Trophoblast cell (in vitro differentiated cells and primary cell): Measurements from ENCODE around the gene TYMP.

Experiments
- DNase-seq, 2 donors: peaks; one replicate each; pipeline ENCODE4 v3.0.0-alpha.2; 2016
- H2AFZ ChIP-seq: 2 replicates; pipeline ENCODE4 v1.6.1; 2013; ENCODE audit warnings: low read length, moderate library complexity, mild to moderate bottlenecking; ENCODE audit not compliant: insufficient read depth, poor library complexity
- H2AK5ac ChIP-seq: 2 replicates; pipeline ENCODE4 v1.6.1; 2013; ENCODE audit warnings: mild to moderate bottlenecking, low read length
- H2BK120ac ChIP-seq: 2 replicates; pipeline ENCODE4 v1.6.1; 2013; ENCODE audit warnings: low read length, mild to moderate bottlenecking, moderate library complexity; ENCODE audit not compliant: insufficient read depth, poor library complexity
- H2BK12ac ChIP-seq: 2 replicates; pipeline ENCODE4 v1.6.1; 2013; ENCODE audit warnings: mild to moderate bottlenecking, low read length, moderate library complexity
- H2BK5ac ChIP-seq: 2 replicates; pipeline ENCODE4 v1.6.1; 2013; ENCODE audit warnings: low read length, low read depth, moderate library complexity, mild to moderate bottlenecking; ENCODE audit not compliant: poor library complexity
- H3K14ac ChIP-seq: 2 replicates; pipeline ENCODE4 v1.6.1; 2013; ENCODE audit warnings: mild to moderate bottlenecking, low read length
- H3K18ac ChIP-seq: 2 replicates; pipeline ENCODE4 v1.6.1; 2013; ENCODE audit warnings: mild to moderate bottlenecking, low read length
- H3K23ac ChIP-seq: 2 replicates; pipeline ENCODE4 v1.6.1; 2013; ENCODE audit warnings: low read length
- H3K27ac ChIP-seq: 2 replicates; pipeline ENCODE4 v1.5.1; 2013; ENCODE audit warnings: low read depth, mild to moderate bottlenecking, inconsistent platforms, low read length, moderate library complexity
- H3K27me3 ChIP-seq: 2 replicates; pipeline ENCODE4 v1.6.1; 2013; ENCODE audit warnings: inconsistent platforms, mild to moderate bottlenecking, low read length, moderate library complexity; ENCODE audit not compliant: insufficient read depth
- H3K36me3 ChIP-seq, 2 experiments: 1 replicate in 1 of 2; 2 replicates in 1 of 2; pipeline ENCODE4 v1.6.1; 2013; ENCODE audit warnings: low read length in 2 of 2, mild to moderate bottlenecking in 2 of 2, moderate library complexity in 1 of 2; ENCODE audit not compliant: insufficient read depth in 2 of 2, control insufficient read depth in 1 of 2
- H3K4ac ChIP-seq: 2 replicates; pipeline ENCODE4 v1.6.1; 2013; ENCODE audit warnings: low read depth, mild to moderate bottlenecking, low read length, moderate library complexity
- H3K4me1 ChIP-seq, 2 experiments: 1 replicate in 1 of 2; 2 replicates in 1 of 2; pipeline ENCODE4 v1.6.1; 2013; ENCODE audit warnings: low read length in 2 of 2, mild to moderate bottlenecking in 2 of 2, moderate library complexity in 1 of 2; ENCODE audit not compliant: insufficient read depth in 2 of 2, control insufficient read depth in 1 of 2
- H3K4me2 ChIP-seq: 2 replicates; pipeline ENCODE4 v1.6.1; 2013; ENCODE audit warnings: inconsistent platforms, mild to moderate bottlenecking, low read length, moderate library complexity
- H3K4me3 ChIP-seq: 2 replicates; pipeline ENCODE4 v1.5.1; 2013; ENCODE audit warnings: mild to moderate bottlenecking, low read depth, low read length, inconsistent platforms
- H3K79me1 ChIP-seq: one replicate; pipeline ENCODE4 v1.6.1; 2013; ENCODE audit warnings: low read length
- H3K79me2 ChIP-seq: 2 replicates; pipeline ENCODE4 v1.6.1; 2013; ENCODE audit warnings: low read length, mild to moderate bottlenecking; ENCODE audit not compliant: control insufficient read depth, insufficient read depth, poor library complexity
- H3K9ac ChIP-seq: 2 replicates; pipeline ENCODE4 v1.6.1; 2013; ENCODE audit warnings: mild to moderate bottlenecking, low read length
- H3K9me3 ChIP-seq: 2 replicates; pipeline ENCODE4 v1.6.1; 2013; ENCODE audit warnings: low read depth, mild to moderate bottlenecking, control low read depth, inconsistent platforms, low read length; ENCODE audit not compliant: insufficient read depth
- H4K12ac ChIP-seq: 2 replicates; pipeline ENCODE4 v1.6.1; 2013; ENCODE audit warnings: low read depth, mild to moderate bottlenecking, low read length, moderate library complexity
- H4K8ac ChIP-seq: 2 replicates; pipeline ENCODE4 v1.6.1; 2013; ENCODE audit warnings: low read depth, mild to moderate bottlenecking, low read length, moderate library complexity
- H4K91ac ChIP-seq: one replicate; pipeline ENCODE4 v1.6.1; 2013; ENCODE audit warnings: low read depth, mild to moderate bottlenecking, low read length, moderate library complexity
- WGBS: extraction: QIAGEN DNeasy Blood & Tissue Kit; methylation state at CpG from one replicate; pipeline ENCODE4 v1.1.7; 2013; ENCODE audit warnings: missing lambda C conversion rate; ENCODE audit not compliant: insufficient read length, insufficient coverage; ENCODE audit errors: extremely low coverage; 5-methylcytosine and 5-hydroxymethylcytosine counted together

TYMP gene

GRCh38 chr22:50504369-50505211 lies 25.2 kb downstream of the TYMP start:
- Histone ChIP-seq H3K27ac (no peak overlapping the region), H4K8ac (no peak overlapping the region), H3K4me1 (peaks cover 6 to 15% of the 10 kb centered on the region in 2 experiments), H3K36me3 (peaks cover 36 to 37% of the 10 kb centered on the region in 2 experiments), H2AFZ (no peak overlapping the region), H3K79me2 (peaks cover 13% of the 10 kb centered on the region), H2BK12ac (no peak overlapping the region), H3K9ac (no peak overlapping the region), H3K79me1 (peaks cover 8% of the 10 kb centered on the region), H4K12ac (no peak overlapping the region), H4K91ac (no peak overlapping the region), H3K9me3 (no peaks in the 10 kb centered on the region), H2BK5ac (no peak overlapping the region), H3K27me3 (no peaks in the 10 kb centered on the region), H2AK5ac (no peak overlapping the region), H3K23ac (no peak overlapping the region), H3K14ac (no peak overlapping the region), H3K4me3 (no peak overlapping the region), H3K18ac (no peak overlapping the region), H3K4me2 (no peak overlapping the region), H3K4ac (no peak overlapping the region), H2BK120ac (no peak overlapping the region)
- WGBS: no CpG with 5 or more reads among the region's 44 CpGs
- no peak for DNase-seq

- Histone ChIP-seq H3K36me3 (peaks cover 36 to 37% of the 10 kb centered on the region in 2 experiments), H4K8ac (no peak overlapping the region), H4K91ac (no peak overlapping the region), H3K4me2 (no peak overlapping the region), H2BK120ac (no peak overlapping the region), H3K9ac (no peak overlapping the region), H3K4ac (no peak overlapping the region), H3K27ac (no peak overlapping the region), H3K4me3 (no peak overlapping the region), H2AFZ (no peak overlapping the region), H3K14ac (no peak overlapping the region), H3K23ac (no peak overlapping the region), H3K9me3 (no peaks in the 10 kb centered on the region), H4K12ac (no peak overlapping the region), H3K79me1 (peaks cover 8% of the 10 kb centered on the region), H2AK5ac (no peak overlapping the region), H3K4me1 (peaks cover 6 to 12% of the 10 kb centered on the region in 2 experiments), H3K18ac (no peak overlapping the region), H3K27me3 (no peaks in the 10 kb centered on the region), H2BK5ac (no peak overlapping the region), H3K79me2 (peaks cover 13% of the 10 kb centered on the region), H2BK12ac (no peak overlapping the region)
- no peak for DNase-seq
- WGBS: no CpG with 5 or more reads among the region's 26 CpGs
Measured at GRCh38 chr22:50503475-50504145, 26.2 kb downstream of the TYMP start.

DNA sequence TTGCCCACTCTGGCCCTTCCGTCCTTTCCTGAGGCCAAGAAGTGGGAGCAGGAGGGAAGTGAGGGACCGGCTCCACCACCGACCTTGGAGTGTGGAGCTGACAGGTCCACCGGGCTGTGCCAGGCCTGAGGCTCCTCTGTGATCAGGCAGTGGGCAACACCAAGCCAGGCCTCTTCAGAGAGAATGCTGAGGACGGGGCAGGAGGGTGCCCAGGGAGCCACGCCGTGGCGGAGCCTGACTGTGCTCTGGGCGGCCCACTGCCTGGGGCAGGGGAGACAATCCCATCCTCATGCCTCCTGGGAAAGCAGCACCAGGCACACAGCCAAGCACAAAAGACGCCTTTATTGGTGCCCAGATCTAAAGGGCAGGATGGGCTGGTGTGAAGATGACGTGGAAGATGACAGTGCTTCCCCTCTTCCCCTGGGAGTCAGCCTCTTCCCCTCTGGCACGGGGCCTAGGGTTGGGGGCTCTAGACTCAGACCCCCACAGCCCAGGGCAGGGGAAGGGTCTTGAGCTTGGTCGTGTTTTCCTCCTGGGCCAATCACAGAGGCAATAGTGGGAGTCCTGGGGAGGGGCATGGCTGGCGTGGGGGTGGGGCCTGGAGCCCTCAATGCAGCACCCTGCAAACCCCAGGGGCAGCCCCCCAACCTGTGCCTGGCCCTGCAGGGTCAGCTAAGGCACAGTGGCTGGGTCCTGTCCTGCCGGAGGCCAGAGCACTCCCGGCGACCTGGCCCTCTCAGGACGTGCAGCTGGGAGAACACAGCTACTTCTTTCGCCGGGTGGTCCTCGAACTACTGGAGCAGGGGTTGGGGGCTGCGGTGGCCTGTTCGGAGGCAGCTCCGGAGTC lies 27.0 kb downstream of the TYMP start:
- H4K8ac ChIP-seq: no peak overlapping the region

GRCh38 chr22:50502096-50502495 lies 27.7 kb downstream of the TYMP start:
- no peak overlapping the region for H3K23ac ChIP-seq
- H3K79me2 ChIP-seq: peaks cover 4% of the 10 kb centered on the region
- no peak overlapping the region for H3K27ac ChIP-seq
- H3K9ac ChIP-seq: no peak overlapping the region
- no peak overlapping the region for H2BK120ac ChIP-seq
- no peak overlapping the region for H4K12ac ChIP-seq
- no peak overlapping the region for H3K4me3 ChIP-seq
- no peak overlapping the region for H4K8ac ChIP-seq
- no peak overlapping the region for H3K18ac ChIP-seq
- no peak overlapping the region for H3K14ac ChIP-seq
- H2BK12ac ChIP-seq: no peak overlapping the region
- no peaks in the 10 kb centered on the region for H3K9me3 ChIP-seq
- peaks cover 36 to 37% of the 10 kb centered on the region in 2 experiments for H3K36me3 ChIP-seq
- no CpG with 5 or more reads among the region's 6 CpGs for WGBS
- DNase-seq: no peak
- peaks cover 2% of the 10 kb centered on the region for H3K79me1 ChIP-seq
- no peak overlapping the region for H2AFZ ChIP-seq
- H3K4ac ChIP-seq: no peak overlapping the region
- no peak overlapping the region for H2BK5ac ChIP-seq
- no peak overlapping the region for H4K91ac ChIP-seq
- no peaks in the 10 kb centered on the region for H3K27me3 ChIP-seq
- H3K4me1 ChIP-seq: peaks cover 9 to 16% of the 10 kb centered on the region in 2 experiments
- H3K4me2 ChIP-seq: no peak overlapping the region
- no peak overlapping the region for H2AK5ac ChIP-seq

More for the DNA sequence above, 27.0 kb downstream of the TYMP start:
- Histone ChIP-seq H3K79me1 (peaks cover 5% of the 10 kb centered on the region), H2BK120ac (no peak overlapping the region), H3K9ac (no peak overlapping the region), H2AFZ (no peak overlapping the region), H3K4me3 (no peak overlapping the region), H3K14ac (no peak overlapping the region), H3K79me2 (peaks cover 8% of the 10 kb centered on the region), H3K9me3 (no peaks in the 10 kb centered on the region), H3K23ac (no peak overlapping the region), H3K4ac (no peak overlapping the region), H3K18ac (no peak overlapping the region), H3K27me3 (no peaks in the 10 kb centered on the region), H3K36me3 (peaks cover 36 to 37% of the 10 kb centered on the region in 2 experiments), H3K4me2 (no peak overlapping the region), H4K91ac (no peak overlapping the region), H4K12ac (no peak overlapping the region), H3K27ac (no peak overlapping the region), H3K4me1 (peaks cover 8 to 13% of the 10 kb centered on the region in 2 experiments), H2AK5ac (no peak overlapping the region), H2BK5ac (no peak overlapping the region), H2BK12ac (no peak overlapping the region)
- DNase-seq: no peak
- WGBS: no CpG with 5 or more reads among the region's 24 CpGs
